Liver (tissue), 3 donors: ENCODE data around the gene FLNB.

Source experiments
- CTCF ChIP-seq: fragments of 150-350 bp; IDR thresholded peaks from 2 replicates; pipeline ENCODE4 v1.5.1; 2017; ENCODE audit warnings: improper control_type of control experiment, low read depth, low read length; ENCODE audit not compliant: missing input control
- GABPA ChIP-seq, 2 donors: IDR thresholded peaks in 1 of 2; conservative IDR thresholded peaks in 1 of 2; 2 replicates each; pipeline ENCODE4 v1.6.1; 2016; ENCODE audit warnings: antibody characterized with exemption in 2 of 2, mild to moderate bottlenecking in 1 of 2, moderate library complexity in 1 of 2
- MAX ChIP-seq: IDR thresholded peaks from 2 replicates; pipeline ENCODE4 v1.6.1; 2016; ENCODE audit warnings: antibody characterized with exemption
- RAD21 ChIP-seq, 2 donors: IDR thresholded peaks; 2 replicates each; pipeline ENCODE4 v1.6.1; 2016; ENCODE audit warnings: antibody characterized with exemption in 2 of 2, mild to moderate bottlenecking in 2 of 2
- donor health status: healthy.
- donor health status: healthy.

GRCh38 chr3:58218904-58219303 is 210.7 kb downstream of the FLNB start:
- TF ChIP-seq CTCF (no peak), RAD21 (IDR thresholded peaks at IDR 0.05) (no peak), MAX (no peak), GABPA (IDR thresholded peaks at IDR 0.05 in 1 of 2, conservative IDR thresholded peaks at IDR 0.05 in 1 of 2) (no peak)
